Gastrocnemius medialis (tissue), 4 donors: ENCODE results near the gene ZNF567. TPM values are rescaled to one million over a fixed set of nuclear protein-coding genes. Genes with fewer than 3 reads are reported as not detected.

Experiments
- ATAC-seq, 2 donors: fragments of 150-250 bp; one replicate each; pipeline ENCODE4 v1.9.1; 2016
- DNase-seq, 2 donors: peaks; one replicate each; pipeline ENCODE4 v3.0.0-alpha.2; 2019
- H3K27ac ChIP-seq, 4 donors: fragments of 200-600 bp; sonication (generic); 1 replicate in 1 of 4; 2 replicates in 3 of 4; pipeline ENCODE4 v1.5.1; 2016 to 2018; ENCODE audit warnings: mild to moderate bottlenecking in 2 of 4, moderate library complexity in 1 of 4
- H3K27me3 ChIP-seq, 3 donors: fragments of 200-600 bp; sonication (generic) in 2 of 3; 1 replicate in 1 of 3; 2 replicates in 2 of 3; pipeline versions ENCODE4 v1.5.1 to v1.6.0; 2016 to 2019; ENCODE audit warnings: mild to moderate bottlenecking in 1 of 3, moderate library complexity in 1 of 3
- H3K36me3 ChIP-seq, 2 donors: fragments of 200-600 bp; sonication (generic) in 1 of 2; one replicate each; pipeline ENCODE4 v1.5.1; 2017 to 2018
- H3K4me1 ChIP-seq, 2 donors: fragments of 200-600 bp; sonication (generic) in 1 of 2; one replicate each; pipeline ENCODE4 v1.5.1; 2016 to 2017; ENCODE audit warnings: mild to moderate bottlenecking in 2 of 2
- H3K4me3 ChIP-seq, 4 donors: fragments of 200-600 bp; sonication (generic) in 3 of 4; 1 replicate in 1 of 4; 2 replicates in 3 of 4; pipeline ENCODE4 v1.5.1; 2016 to 2019; ENCODE audit warnings: mild to moderate bottlenecking in 2 of 4
- H3K9me3 ChIP-seq, 3 donors: fragments of 200-600 bp; sonication (generic) in 2 of 3; 1 replicate in 1 of 3; 2 replicates in 2 of 3; pipeline ENCODE4 v1.5.1; 2016 to 2019
- POLR2A ChIP-seq, 2 donors: fragments of 450-650 bp; IDR thresholded peaks; one replicate each; pipeline ENCODE4 v1.6.1; 2017; ENCODE audit warnings: antibody characterized with exemption in 2 of 2, mild to moderate bottlenecking in 2 of 2, moderate library complexity in 2 of 2
- in situ Hi-C, 4 donors: fragments of 200-750 bp; cut with MboI; loops; one replicate each; pipeline versions ENCODE4 v1.15.0 to v1.8.0; 2017; ENCODE audit warnings: low sequenced_read_pairs in 4 of 4
- intact Hi-C: fragments of 100-400 bp; cut with DNase I; formaldehyde crosslinking; loops from one replicate; pipeline ENCODE4 v1.15.1; 2023; ENCODE audit warnings: low total_unique reads
- total RNA-seq, 4 donors: library from RNA; depleted of rRNA; stranded (reverse); fragments of >200 nt; gene quantifications; one replicate each; pipeline versions ENCODE4 v1.1.0 to v1.2.3, GENCODE V29; 2016
- TF ChIP-seq, protein P1 (sequence below), 5 experiments: fragments of 450-650 bp in 3 of 5; fragments of 200-600 bp in 2 of 5; sonication (generic) in 2 of 5; IDR thresholded peaks in 4 of 5; conservative IDR thresholded peaks in 1 of 5; 1 replicate in 4 of 5; 2 replicates in 1 of 5; pipeline ENCODE4 v1.5.1; 2016 to 2019; ENCODE audit warnings: antibody characterized with exemption in 5 of 5, mild to moderate bottlenecking in 3 of 5, moderate library complexity in 3 of 5

ZNF567 gene
- total RNA-seq, 4 donors from 2014 or later = 1.1 to 3.5 (median 1.9) TPM

DNA sequence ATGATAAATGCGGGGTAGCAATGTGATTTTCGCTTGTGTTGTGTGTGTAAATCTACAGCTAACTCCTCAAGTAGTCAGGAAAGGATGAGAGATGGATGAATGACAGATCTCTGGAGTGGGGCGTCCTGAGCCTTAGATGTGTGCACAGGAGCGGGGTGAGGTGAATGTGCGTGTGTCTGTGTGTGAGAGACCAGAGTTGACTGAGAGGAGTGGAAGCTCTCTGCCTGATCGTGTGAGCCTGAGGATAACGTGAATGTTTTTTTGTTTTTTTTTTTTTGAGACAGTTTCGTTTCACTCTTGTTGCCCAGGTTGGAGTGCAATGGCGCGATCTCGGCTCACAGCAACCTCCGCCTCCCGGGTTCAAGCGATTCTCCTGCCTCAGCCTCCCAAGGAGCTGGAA lies 21.6 kb upstream of the ZNF567 start:
- TF ChIP-seq, protein P1, sequence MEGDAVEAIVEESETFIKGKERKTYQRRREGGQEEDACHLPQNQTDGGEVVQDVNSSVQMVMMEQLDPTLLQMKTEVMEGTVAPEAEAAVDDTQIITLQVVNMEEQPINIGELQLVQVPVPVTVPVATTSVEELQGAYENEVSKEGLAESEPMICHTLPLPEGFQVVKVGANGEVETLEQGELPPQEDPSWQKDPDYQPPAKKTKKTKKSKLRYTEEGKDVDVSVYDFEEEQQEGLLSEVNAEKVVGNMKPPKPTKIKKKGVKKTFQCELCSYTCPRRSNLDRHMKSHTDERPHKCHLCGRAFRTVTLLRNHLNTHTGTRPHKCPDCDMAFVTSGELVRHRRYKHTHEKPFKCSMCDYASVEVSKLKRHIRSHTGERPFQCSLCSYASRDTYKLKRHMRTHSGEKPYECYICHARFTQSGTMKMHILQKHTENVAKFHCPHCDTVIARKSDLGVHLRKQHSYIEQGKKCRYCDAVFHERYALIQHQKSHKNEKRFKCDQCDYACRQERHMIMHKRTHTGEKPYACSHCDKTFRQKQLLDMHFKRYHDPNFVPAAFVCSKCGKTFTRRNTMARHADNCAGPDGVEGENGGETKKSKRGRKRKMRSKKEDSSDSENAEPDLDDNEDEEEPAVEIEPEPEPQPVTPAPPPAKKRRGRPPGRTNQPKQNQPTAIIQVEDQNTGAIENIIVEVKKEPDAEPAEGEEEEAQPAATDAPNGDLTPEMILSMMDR (IDR thresholded peaks at IDR 0.05 in 4 of 5, conservative IDR thresholded peaks at IDR 0.05 in 1 of 5) = no peak
- TF ChIP-seq POLR2A (IDR thresholded peaks at IDR 0.05) = no peak
- ATAC-seq (no peak), DNase-seq (no peak)
- Histone ChIP-seq H3K36me3 (peaks cover 4 to 43% of the 10 kb centered on the region in 2 donors), H3K27ac (no peak overlapping the region), H3K9me3 (peaks cover 0 to 3% (median 0%) of the 10 kb centered on the region in 3 donors), H3K4me3 (peak overlapping the region; percentile 82 to 97 (median 92)), H3K4me1 (peaks cover 6 to 9% of the 10 kb centered on the region in 2 donors), H3K27me3 (no peaks in the 10 kb centered on the region)
- intact Hi-C loops (loop anchor here (1.0 to 5.0 kb wide), 4 partner anchors 21 to 546 kb away; partner anchors contain the start of genes ZFP14, ZNF345, ZNF567 and ZNF585B), in situ Hi-C loops (no loop called here)

DNA sequence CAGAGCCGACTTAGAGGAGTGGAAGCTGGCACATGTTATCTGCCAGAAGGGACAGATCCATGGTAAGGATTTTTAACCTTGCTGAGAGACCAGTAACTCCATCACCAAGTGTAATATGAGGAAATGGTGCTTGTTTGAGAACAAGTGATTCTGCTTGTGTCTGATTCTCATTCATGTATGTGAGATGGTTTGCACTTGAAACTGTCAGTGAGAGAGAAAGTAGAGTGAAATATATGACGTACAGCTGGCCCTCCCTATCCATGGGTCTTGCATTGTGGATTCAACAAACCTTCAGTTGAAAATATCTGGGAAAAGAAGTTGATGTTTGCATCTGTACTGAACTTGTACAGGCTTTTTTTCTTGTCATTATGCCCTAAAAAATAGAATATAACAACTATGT lies 18.8 kb upstream of the ZNF567 start:
- no peaks in the 10 kb centered on the region for H3K9me3 ChIP-seq
- H3K36me3 ChIP-seq = peaks cover 2 to 34% of the 10 kb centered on the region in 2 donors
- no peak for ATAC-seq
- no peak overlapping the region for H3K4me3 ChIP-seq
- H3K4me1 ChIP-seq = peaks cover 6 to 9% of the 10 kb centered on the region in 2 donors
- TF ChIP-seq, protein P1 (IDR thresholded peaks at IDR 0.05 in 4 of 5, conservative IDR thresholded peaks at IDR 0.05 in 1 of 5) = no peak
- no peak overlapping the region for H3K27ac ChIP-seq
- intact Hi-C loops (loop anchor here (5.0 kb wide), 2 partner anchors 291 to 544 kb away; partner anchors contain the start of genes ZFP14 and ZNF585B), in situ Hi-C loops (no loop called here)
- no peak for DNase-seq
- H3K27me3 ChIP-seq = no peaks in the 10 kb centered on the region

DNA sequence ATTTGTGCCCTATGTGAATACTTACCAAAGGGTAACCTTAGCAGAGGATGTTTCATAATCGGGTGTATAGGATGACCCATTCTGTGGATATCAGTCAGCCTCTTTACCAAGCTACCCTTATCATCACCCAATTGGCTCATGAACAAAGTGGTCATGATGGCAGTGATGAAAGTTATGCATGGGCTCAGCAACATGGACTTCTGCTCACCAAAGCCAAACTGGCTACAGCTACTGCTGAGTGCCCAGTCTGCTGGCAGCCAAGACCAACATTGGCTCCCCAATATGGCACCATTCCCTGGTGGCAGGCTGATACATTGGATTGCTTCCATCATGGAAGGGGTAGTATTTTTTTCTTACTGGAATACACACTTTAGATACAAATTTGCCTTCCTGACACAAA lies 15.0 kb upstream of the ZNF567 start:
- in situ Hi-C loops (no loop called here), intact Hi-C loops (no loop called here)
- DNase-seq (no peak), ATAC-seq (no peak)
- TF ChIP-seq, protein P1 (IDR thresholded peaks at IDR 0.05 in 4 of 5, conservative IDR thresholded peaks at IDR 0.05 in 1 of 5) = no peak
- TF ChIP-seq POLR2A (IDR thresholded peaks at IDR 0.05) = no peak
- H3K9me3 ChIP-seq = no peaks in the 10 kb centered on the region
- H3K27me3 ChIP-seq = no peaks in the 10 kb centered on the region
- no peak overlapping the region for H3K4me3 ChIP-seq
- H3K27ac ChIP-seq = no peak overlapping the region
- peaks cover 0 to 5% of the 10 kb centered on the region in 2 donors for H3K4me1 ChIP-seq
- peaks cover 0 to 31% of the 10 kb centered on the region in 2 donors for H3K36me3 ChIP-seq

DNA sequence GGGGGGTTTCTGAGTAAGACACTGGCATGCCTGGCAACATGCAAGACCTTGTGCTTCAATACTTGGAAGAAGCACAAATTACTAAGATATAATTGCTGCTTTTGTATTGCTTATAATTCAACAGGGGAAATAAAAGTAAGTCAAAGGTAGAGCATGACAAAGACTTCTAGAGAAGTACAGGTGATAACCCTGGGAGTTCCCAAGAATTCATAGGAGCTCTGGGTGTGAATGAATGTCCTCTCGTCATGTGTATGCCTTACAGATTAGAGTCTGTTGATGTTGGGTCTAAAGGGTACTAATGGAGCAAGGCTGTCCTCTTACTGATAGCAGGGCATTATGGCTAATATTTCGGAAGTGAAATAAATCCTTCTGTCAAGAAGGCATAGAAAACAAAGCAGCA lies 13.2 kb upstream of the ZNF567 start:
- no peaks in the 10 kb centered on the region for H3K27me3 ChIP-seq
- ATAC-seq (no peak), DNase-seq (no peak)
- no peak overlapping the region for H3K27ac ChIP-seq
- peaks cover 4 to 49% of the 10 kb centered on the region in 2 donors for H3K36me3 ChIP-seq
- no peaks in the 10 kb centered on the region for H3K4me1 ChIP-seq
- H3K9me3 ChIP-seq = peaks cover 0 to 5% (median 0%) of the 10 kb centered on the region in 3 donors
- in situ Hi-C loops (no loop called here), intact Hi-C loops (no loop called here)
- H3K4me3 ChIP-seq = no peak overlapping the region
- no peak for TF ChIP-seq POLR2A (IDR thresholded peaks at IDR 0.05)
- TF ChIP-seq, protein P1 (IDR thresholded peaks at IDR 0.05 in 4 of 5, conservative IDR thresholded peaks at IDR 0.05 in 1 of 5) = no peak

DNA sequence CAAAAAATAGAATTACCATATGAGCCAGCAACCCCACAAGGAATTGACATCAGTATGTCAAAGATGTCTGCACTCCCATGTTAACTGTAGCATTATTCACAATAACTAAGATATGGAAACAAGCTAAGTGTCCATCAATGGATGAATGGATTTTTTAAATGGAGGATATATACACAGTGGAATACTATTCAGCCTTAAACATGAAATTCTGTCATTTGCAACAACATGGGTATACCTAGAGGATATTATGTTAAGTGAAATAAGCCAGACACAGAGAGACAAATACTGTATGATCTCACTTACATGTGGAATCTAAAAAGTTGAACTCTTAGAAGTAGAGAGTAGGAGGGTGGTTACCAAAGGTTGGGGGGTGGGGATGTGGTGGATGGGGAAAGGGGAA lies 8.0 kb upstream of the ZNF567 start:
- in situ Hi-C loops (no loop called here), intact Hi-C loops (no loop called here)
- Histone ChIP-seq H3K4me3 (no peak overlapping the region), H3K9me3 (peaks cover 0 to 5% (median 0%) of the 10 kb centered on the region in 3 donors), H3K4me1 (no peaks in the 10 kb centered on the region), H3K27me3 (no peaks in the 10 kb centered on the region), H3K27ac (no peak overlapping the region), H3K36me3 (peaks cover 7 to 49% of the 10 kb centered on the region in 2 donors)
- DNase-seq (no peak), ATAC-seq (no peak)
- no peak for TF ChIP-seq POLR2A (IDR thresholded peaks at IDR 0.05)
- TF ChIP-seq, protein P1 (IDR thresholded peaks at IDR 0.05 in 4 of 5, conservative IDR thresholded peaks at IDR 0.05 in 1 of 5) = no peak
